CD14-positive monocyte (primary cell): ENCODE results near the gene CCDC89. TPM values are rescaled to one million over a fixed set of nuclear protein-coding genes. Genes with fewer than 3 reads are reported as not detected.

Source experiments
- DNase-seq, 3 donors: peaks; one replicate each; pipeline ENCODE4 v3.0.0-alpha.2; 2011 to 2022
- H2AFZ ChIP-seq: 2 replicates; pipeline ENCODE4 v1.6.0; 2012; ENCODE audit warnings: mild to moderate bottlenecking, low read depth, low read length, inconsistent platforms; ENCODE audit not compliant: insufficient read depth, poor library complexity, severe bottlenecking
- H3K27ac ChIP-seq, 2 donors: 1 replicate in 1 of 2; 2 replicates in 1 of 2; pipeline ENCODE4 v1.5.1; 2012 to 2013; ENCODE audit warnings: low read length in 2 of 2, control low read depth in 1 of 2, inconsistent platforms in 1 of 2, low read depth in 1 of 2, mild to moderate bottlenecking in 1 of 2
- H3K27me3 ChIP-seq, 2 donors: one replicate each; pipeline versions ENCODE4 v1.6.0 to v1.6.1; 2011 to 2013; ENCODE audit warnings: low read length in 2 of 2; ENCODE audit not compliant: control insufficient read depth in 2 of 2, insufficient read depth in 2 of 2
- H3K36me3 ChIP-seq, 2 donors: replicated peaks in 1 of 2; 1 replicate in 1 of 2; 2 replicates in 1 of 2; pipeline versions ENCODE4 v1.5.1 to v1.6.1; 2012 to 2013; ENCODE audit warnings: low read length in 2 of 2, control low read depth in 1 of 2, inconsistent platforms in 1 of 2, mild to moderate bottlenecking in 1 of 2; ENCODE audit not compliant: insufficient read depth in 2 of 2, control insufficient read depth in 1 of 2
- H3K4me1 ChIP-seq, 2 donors: 1 replicate in 1 of 2; 2 replicates in 1 of 2; pipeline versions ENCODE4 v1.5.1 to v1.6.1; 2012 to 2013; ENCODE audit warnings: low read length in 2 of 2, control low read depth in 1 of 2, inconsistent platforms in 1 of 2, mild to moderate bottlenecking in 1 of 2, moderate library complexity in 1 of 2; ENCODE audit not compliant: insufficient read depth in 2 of 2, control insufficient read depth in 1 of 2
- H3K4me2 ChIP-seq: replicated peaks from 2 replicates; pipeline ENCODE3; 2012; ENCODE audit warnings: low read length, moderate library complexity, mild to moderate bottlenecking; ENCODE audit not compliant: poor library complexity, severe bottlenecking; ENCODE audit errors: extremely low read depth
- H3K4me3 ChIP-seq, 3 experiments: fragments of 200-600 bp in 1 of 3; sonication (generic) in 1 of 3; replicated peaks in 1 of 3; 1 replicate in 2 of 3; 2 replicates in 1 of 3; pipeline ENCODE4 v1.5.1; 2011 to 2013; ENCODE audit warnings: low read length in 3 of 3, mild to moderate bottlenecking in 3 of 3, control low read depth in 2 of 3, low read depth in 2 of 3, inconsistent platforms in 1 of 3, moderate library complexity in 1 of 3
- H3K79me2 ChIP-seq: 2 replicates; pipeline ENCODE4 v1.6.0; 2012; ENCODE audit warnings: mild to moderate bottlenecking, control low read depth, inconsistent platforms, low read length, moderate library complexity; ENCODE audit not compliant: insufficient read depth
- H3K9ac ChIP-seq: 2 replicates; pipeline ENCODE4 v1.6.0; 2017; ENCODE audit warnings: low read length, mild to moderate bottlenecking; ENCODE audit not compliant: insufficient read depth, poor library complexity, severe bottlenecking
- H3K9me3 ChIP-seq, 2 donors: replicated peaks in 1 of 2; 1 replicate in 1 of 2; 2 replicates in 1 of 2; pipeline versions ENCODE4 v1.5.1 to v1.6.1; 2012 to 2013; ENCODE audit warnings: low read length in 2 of 2, control low read depth in 1 of 2; ENCODE audit not compliant: control insufficient read depth in 1 of 2, insufficient read depth in 1 of 2
- H4K20me1 ChIP-seq: 2 replicates; pipeline ENCODE4 v1.6.0; 2012; ENCODE audit warnings: mild to moderate bottlenecking, low read length, control low read depth, moderate library complexity; ENCODE audit not compliant: insufficient read depth
- H3K27ac Mint-ChIP-seq, 7 donors: one replicate each; pipeline ENCODE4 v1.8.0; 2020; ENCODE audit warnings: mild to moderate bottlenecking in 7 of 7, mixed read lengths in 7 of 7, moderate library complexity in 6 of 7, inconsistent platforms in 2 of 7
- H3K27me3 Mint-ChIP-seq, 3 donors: one replicate each; pipeline ENCODE4 v1.8.0; 2021 to 2022; ENCODE audit warnings: low read depth in 3 of 3, mild to moderate bottlenecking in 3 of 3, mixed read lengths in 3 of 3, moderate library complexity in 3 of 3, inconsistent platforms in 1 of 3
- H3K36me3 Mint-ChIP-seq, 2 donors: one replicate each; pipeline ENCODE4 v1.8.0; 2020; ENCODE audit warnings: mixed read lengths in 2 of 2, inconsistent platforms in 1 of 2, mild to moderate bottlenecking in 1 of 2
- H3K4me1 Mint-ChIP-seq: one replicate; pipeline ENCODE4 v1.8.0; 2020; ENCODE audit warnings: mild to moderate bottlenecking, mixed read lengths
- H3K4me3 Mint-ChIP-seq, 2 donors: one replicate each; pipeline ENCODE4 v1.8.0; 2020; ENCODE audit warnings: mild to moderate bottlenecking in 2 of 2, mixed read lengths in 2 of 2, moderate library complexity in 1 of 2
- H3K9me3 Mint-ChIP-seq, 7 donors: one replicate each; pipeline ENCODE4 v1.8.0; 2020 to 2022; ENCODE audit warnings: mixed read lengths in 7 of 7, mild to moderate bottlenecking in 6 of 7, moderate library complexity in 6 of 7, inconsistent platforms in 2 of 7
- CTCF ChIP-seq: fragments of 200-600 bp; IDR thresholded peaks from one replicate; pipeline ENCODE4 v1.8.0; 2022; ENCODE audit warnings: antibody characterized with exemption, mild to moderate bottlenecking
- WGBS: methylation state at CpG from one replicate; pipeline ENCODE4 v1.1.5; 2013; ENCODE audit warnings: missing lambda C conversion rate; ENCODE audit not compliant: insufficient coverage; 5-methylcytosine and 5-hydroxymethylcytosine counted together
- intact Hi-C, 2 donors: fragments of 100-400 bp; cut with micrococcal nuclease; formaldehyde crosslinking; loops; one replicate each; pipeline versions ENCODE4 v1.15.0 to v1.15.1; 2023
- polyA plus RNA-seq, 3 donors: library from polyadenylated mRNA; depleted of rRNA in 1 of 3; unstranded in 2 of 3; stranded (reverse) in 1 of 3; fragments of 300-500 nt in 2 of 3; fragments of >200 nt in 1 of 3; fragmentation: Illumina TruSeq in 2 of 3; gene quantifications; 1 replicate in 2 of 3; 2 replicates in 1 of 3; pipeline ENCODE4 v1.2.3, GENCODE V29; 2012 to 2021

Gene CCDC89
- polyA plus RNA-seq, 3 donors: not detected

GRCh38 chr11:85685125-85685819 lies 723 bp downstream of the CCDC89 start:
- Mint-ChIP-seq H3K36me3 (no peaks in the 10 kb centered on the region), H3K27me3 (peaks cover 0 to 2% (median 0%) of the 10 kb centered on the region in 3 donors), H3K4me3 (no peak overlapping the region), H3K27ac (peak overlapping the region in 1 of 7 donors; percentile 1), H3K4me1 (peaks cover 15% of the 10 kb centered on the region), H3K9me3 (no peaks in the 10 kb centered on the region)
- no peaks in the 10 kb centered on the region for H3K79me2 ChIP-seq
- H3K4me1 ChIP-seq: peaks cover 0 to 7% of the 10 kb centered on the region in 2 donors
- H3K9me3 ChIP-seq: no peaks in the 10 kb centered on the region
- no peak for TF ChIP-seq CTCF
- 92% methylated on average over 15 of the region's 15 CpGs for WGBS
- H4K20me1 ChIP-seq: no peaks in the 10 kb centered on the region
- no peak overlapping the region for H3K4me2 ChIP-seq
- H3K27me3 ChIP-seq: no peaks in the 10 kb centered on the region
- DNase-seq: no peak
- intact Hi-C loops: no loop called here
- no peak overlapping the region for H3K27ac ChIP-seq
- no peak overlapping the region for H3K4me3 ChIP-seq
- H3K36me3 ChIP-seq: no peaks in the 10 kb centered on the region
- no peak overlapping the region for H2AFZ ChIP-seq
- H3K9ac ChIP-seq: no peak overlapping the region

- no peaks in the 10 kb centered on the region for H3K27me3 ChIP-seq
- Mint-ChIP-seq H3K9me3 (no peaks in the 10 kb centered on the region), H3K36me3 (no peaks in the 10 kb centered on the region), H3K4me1 (peaks cover 15% of the 10 kb centered on the region), H3K27ac (peak overlapping the region in 4 of 7 donors; percentile 58 to 69 (median 59)), H3K27me3 (peaks cover 0 to 2% (median 0%) of the 10 kb centered on the region in 3 donors), H3K4me3 (peak overlapping the region; percentile 81 to 91)
- peak overlapping the region; percentile 78 for H3K4me2 ChIP-seq
- H2AFZ ChIP-seq: peak overlapping the region; percentile 97
- intact Hi-C loops: no loop called here
- TF ChIP-seq CTCF: no peak
- peak overlapping the region; percentile 68 for H3K9ac ChIP-seq
- H3K4me1 ChIP-seq: peaks cover 0 to 7% of the 10 kb centered on the region in 2 donors
- H3K79me2 ChIP-seq: no peaks in the 10 kb centered on the region
- peak overlapping the region; percentile 46 to 81 (median 52) for H3K4me3 ChIP-seq
- no peaks in the 10 kb centered on the region for H4K20me1 ChIP-seq
- peak overlapping the region in 1 of 2 donors; percentile 46 for H3K27ac ChIP-seq
- no peaks in the 10 kb centered on the region for H3K36me3 ChIP-seq
- DNase-seq: peak in 1 of 3 donors; percentile 12
- H3K9me3 ChIP-seq: no peaks in the 10 kb centered on the region
- 21% methylated on average over 31 of the region's 43 CpGs for WGBS
These were observed 3.4 kb downstream of the CCDC89 start for GRCh38 chr11:85682330-85683305.
